Measurements from ENCODE around the gene ZFYVE21. TPM values are rescaled to one million over a fixed set of nuclear protein-coding genes. Genes with fewer than 3 reads are reported as not detected.

ZFYVE21 gene
- total RNA-seq, 1 donor from 2014 or later, result 94.0 TPM

DNA sequence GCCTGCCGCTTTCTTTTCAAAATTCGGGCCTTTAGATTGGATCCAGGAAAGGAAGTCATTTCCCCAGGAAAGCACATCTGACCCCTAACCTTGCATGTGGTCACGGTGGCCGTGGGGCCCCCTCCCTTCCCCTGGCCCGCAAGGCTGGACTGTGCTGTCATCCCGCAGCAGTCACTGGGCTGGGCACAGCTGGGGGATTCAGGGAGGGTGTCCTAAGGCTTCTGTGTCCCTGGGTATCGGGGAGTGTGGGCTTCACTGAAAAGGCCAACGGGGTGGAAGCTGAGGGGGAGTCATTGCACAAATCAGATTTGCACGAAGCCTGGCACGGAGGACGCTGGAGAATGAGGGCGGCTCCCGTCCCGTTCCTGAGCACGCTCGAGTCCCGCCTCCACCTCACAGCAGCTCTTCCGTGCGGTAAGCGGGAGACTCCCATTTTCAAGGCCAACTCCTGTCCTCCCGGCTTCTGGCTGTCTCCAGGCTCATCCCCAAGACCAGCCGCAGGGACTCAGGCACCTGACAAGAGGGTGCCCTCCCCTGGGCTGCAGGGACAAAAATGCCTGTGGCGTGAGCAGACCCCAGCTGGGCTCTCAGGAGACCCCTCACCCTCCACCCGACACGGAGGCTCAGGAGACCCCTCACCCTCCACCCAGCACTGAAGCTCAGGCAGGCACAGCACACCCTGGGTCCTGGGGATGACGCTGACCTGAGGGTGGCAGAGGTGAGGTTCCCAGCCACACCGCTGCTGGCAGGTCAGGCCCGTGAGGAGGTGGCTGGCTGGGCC lies 9.9 kb upstream of the ZFYVE21 start:
- no peak for DNase-seq (ENCODE audit: low spot score)

DNA sequence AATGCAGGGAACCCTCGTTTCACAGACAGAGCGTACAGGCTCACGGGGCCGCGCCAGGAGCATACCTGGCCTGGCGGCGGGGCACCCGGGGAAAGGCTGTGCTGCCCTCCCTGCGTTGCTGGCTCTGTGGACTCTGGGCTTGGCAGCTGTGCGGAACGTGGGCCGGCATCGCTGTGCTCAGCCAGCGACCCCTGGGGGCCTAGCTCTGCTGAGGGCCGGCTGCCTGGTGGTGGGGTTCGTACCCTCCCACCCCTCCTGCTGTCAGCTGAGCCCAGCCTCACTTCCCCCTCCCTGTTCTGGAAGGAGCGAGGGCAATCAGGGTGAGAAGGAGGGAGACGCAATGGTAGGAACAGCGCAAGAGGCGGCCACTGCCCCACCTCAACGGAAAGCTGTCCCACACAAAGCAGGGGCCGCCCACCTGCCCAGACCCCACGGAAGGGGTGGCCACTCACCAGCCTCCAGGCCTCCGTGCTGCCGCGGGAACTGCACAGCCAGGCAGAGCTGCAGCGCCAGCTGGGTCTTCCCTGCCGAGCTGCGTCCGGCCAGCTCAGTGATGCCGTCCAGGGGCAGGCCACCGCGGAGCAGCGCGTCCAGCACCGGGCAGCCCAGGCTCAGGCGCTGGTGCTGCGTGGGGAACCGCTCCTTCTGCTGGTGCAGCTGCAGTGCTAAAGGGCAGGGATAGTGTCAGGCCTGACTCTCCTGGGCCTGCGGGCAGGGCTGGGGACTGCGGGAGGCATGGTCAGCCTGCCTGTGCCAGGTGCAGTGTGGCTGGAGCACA lies 8.9 kb upstream of the ZFYVE21 start:
- DNase-seq (ENCODE audit: low spot score), result no peak

DNA sequence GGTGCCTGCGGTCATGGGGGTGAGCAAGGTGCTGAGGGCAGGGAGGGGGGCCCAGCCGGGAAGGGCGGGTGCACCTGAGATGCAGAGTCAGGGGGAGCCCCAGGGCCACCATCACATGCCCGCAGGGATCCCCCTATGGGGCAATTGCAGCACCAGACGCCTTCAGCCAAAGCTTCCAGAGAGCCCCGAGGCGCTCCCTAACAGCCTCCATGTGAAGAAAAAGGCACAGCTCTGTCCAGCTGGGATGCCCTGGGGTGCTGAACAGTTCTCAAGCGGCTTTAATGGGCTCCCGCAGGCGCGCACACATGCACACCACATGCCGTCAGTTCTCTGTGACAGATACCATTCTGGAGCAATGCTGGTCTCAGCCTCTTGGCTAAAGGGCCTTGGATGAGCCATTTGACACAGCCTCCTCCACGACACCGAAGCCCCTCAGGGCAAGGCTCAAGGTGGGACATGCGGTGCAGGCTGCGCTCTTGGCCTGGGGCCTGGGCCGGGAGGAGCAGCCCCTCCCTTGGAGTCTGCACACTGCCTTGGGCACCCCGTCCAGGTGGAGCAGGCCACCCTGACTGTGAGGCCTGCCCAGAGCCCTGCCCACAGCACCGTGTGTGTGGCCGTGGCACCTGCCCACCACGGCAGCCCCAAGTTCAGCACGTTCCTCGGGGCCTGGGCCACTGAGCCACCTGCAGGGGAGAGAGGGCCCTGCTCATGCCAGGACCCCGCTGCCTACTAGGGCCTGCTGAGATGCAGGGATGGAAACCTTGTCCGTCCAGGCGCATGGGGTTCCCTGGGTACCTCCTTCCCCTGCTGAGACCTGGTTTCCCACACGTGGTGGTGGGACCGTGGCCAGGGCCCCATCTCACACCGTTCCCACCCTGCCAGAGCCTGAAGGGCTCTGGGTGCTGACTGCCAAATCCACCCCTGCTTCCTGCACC lies 8.0 kb upstream of the ZFYVE21 start:
- no peak for DNase-seq (ENCODE audit: low spot score)

DNA sequence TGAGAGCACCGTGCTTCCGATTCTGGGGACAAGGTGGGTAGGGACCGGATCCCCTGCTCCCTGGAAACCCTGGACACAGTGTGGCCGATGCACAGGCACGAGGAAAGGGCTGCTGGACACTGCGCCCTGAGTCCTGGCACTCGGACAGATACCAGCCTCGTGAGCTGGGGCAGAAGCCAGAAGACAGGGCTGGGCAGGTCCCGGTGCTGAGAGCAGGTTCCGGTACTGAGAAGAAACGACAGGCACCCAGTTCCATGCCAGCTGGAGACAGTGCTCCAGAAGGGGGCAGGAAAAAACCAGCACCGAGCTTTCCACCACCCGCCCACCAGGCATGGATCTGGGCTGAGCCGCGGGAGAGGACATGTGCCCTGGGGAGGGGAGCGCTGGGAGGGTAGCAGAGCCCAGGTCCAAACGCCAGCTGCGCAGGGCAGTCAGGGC lies 6.8 kb upstream of the ZFYVE21 start:
- no peak for DNase-seq (ENCODE audit: low spot score)

- DNase-seq (ENCODE audit: low spot score), result no peak
These were observed 5.8 kb upstream of the ZFYVE21 start for GRCh38 chr14:103709814-103710213.

- DNase-seq (ENCODE audit: low spot score), result no peak
These were observed 4.7 kb upstream of the ZFYVE21 start for GRCh38 chr14:103710771-103711377.

GRCh38 chr14:103711516-103712431 lies 3.8 kb upstream of the ZFYVE21 start:
- DNase-seq (ENCODE audit: low spot score), result no peak

GRCh38 chr14:103712633-103713247 lies 2.9 kb upstream of the ZFYVE21 start:
- DNase-seq (ENCODE audit: low spot score), result no peak

DNA sequence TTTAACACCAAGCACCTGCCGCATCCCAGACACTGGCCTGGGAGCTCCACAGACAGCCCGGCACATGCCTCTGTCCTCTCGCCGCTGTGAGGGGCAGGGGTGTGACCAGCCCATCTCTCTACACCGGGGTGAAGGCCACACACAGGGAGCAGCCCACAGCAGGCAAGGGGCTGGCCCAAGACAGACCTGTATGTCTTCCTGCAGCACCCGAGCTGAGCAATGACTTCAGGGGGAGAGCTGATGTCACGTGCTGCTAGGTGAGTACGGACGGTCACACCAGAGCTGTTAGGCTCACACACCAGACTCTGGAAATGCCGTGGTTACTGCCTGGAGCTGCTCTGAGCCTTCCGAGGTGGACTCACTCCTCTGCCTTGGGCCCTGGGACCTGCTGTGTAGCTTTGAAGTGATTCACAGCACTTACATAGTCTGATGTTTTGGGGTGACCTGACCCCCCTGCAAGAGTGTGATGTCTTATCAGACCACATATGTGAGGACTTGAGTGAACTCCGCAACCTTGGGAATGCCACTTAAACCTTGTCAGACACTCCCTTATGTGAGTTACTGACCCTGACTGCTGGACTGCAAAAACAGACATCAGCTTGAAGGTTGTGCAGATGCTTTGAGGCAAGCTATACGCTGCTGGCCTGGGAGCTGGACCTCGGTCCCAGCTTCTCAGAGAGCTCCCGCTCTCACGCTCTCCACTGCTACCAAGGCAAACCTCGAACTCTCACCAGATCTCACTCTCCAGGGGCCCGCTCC lies 2.1 kb upstream of the ZFYVE21 start:
- DNase-seq (ENCODE audit: low spot score), result no peak

DNA sequence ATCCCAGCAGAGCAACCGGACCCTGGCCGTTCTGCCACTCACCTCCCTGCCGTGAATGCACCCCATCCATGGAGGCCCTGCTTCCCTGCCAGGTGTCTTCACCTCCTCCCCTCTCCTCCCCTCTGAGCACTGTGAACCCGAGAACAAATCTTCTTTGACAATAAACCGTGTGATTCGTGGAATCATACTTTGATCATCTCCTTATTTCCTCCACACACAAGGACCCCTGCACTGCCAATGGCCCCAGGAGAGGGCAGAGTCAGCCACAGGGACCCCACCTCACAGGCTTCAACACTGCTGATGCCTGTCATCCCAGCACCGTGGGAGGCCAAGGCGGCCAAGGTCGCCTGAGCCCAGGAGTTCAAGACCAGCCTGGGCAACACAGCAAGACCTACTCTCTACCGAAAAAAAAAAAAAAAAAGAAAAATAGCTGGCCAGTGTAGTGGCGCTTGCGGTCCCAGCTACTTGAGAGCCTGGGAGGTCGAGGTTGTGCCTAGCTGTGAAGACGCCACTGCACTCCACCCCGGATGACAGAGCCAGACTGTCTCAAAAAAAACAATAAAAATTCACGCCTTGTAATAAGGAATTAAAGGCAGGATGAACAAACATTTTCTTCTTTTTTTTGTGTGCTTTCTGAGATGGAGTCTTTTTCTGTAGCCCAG lies 1.4 kb upstream of the ZFYVE21 start:
- DNase-seq (ENCODE audit: low spot score), result no peak

GRCh38 chr14:103716091-103716801 lies 636 bp downstream of the ZFYVE21 start:
- no peak for DNase-seq (ENCODE audit: low spot score)

DNA sequence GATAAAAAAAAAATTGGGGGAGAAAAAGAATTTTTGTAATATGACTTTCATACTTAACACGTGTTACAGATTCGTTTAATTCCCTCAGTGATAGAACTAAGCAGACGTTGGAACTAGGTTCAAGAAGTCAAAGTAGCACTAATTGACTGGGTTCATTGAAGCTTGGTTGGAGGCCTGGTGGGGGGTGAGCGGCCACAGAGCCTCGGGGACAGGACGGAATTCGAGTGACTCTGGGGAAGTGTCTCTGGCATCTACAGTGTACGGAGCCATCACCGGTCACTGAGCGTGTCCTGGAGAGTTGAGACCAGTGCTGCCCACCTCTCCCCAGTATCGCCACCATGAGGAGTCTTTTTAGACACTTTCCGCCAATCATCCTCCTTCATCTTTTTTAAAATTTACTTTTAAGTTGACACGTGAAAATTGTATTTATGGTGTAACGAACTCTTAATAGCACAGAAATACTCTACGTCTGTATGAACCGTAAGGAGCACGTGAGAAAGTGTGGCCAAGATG lies 1.3 kb downstream of the ZFYVE21 start:
- DNase-seq (ENCODE audit: low spot score), result no peak

GRCh38 chr14:103718572-103718971 lies 3.0 kb downstream of the ZFYVE21 start:
- no peak for DNase-seq (ENCODE audit: low spot score)

GRCh38 chr14:103719751-103720150 lies 4.1 kb downstream of the ZFYVE21 start:
- no peak for DNase-seq (ENCODE audit: low spot score)

DNA sequence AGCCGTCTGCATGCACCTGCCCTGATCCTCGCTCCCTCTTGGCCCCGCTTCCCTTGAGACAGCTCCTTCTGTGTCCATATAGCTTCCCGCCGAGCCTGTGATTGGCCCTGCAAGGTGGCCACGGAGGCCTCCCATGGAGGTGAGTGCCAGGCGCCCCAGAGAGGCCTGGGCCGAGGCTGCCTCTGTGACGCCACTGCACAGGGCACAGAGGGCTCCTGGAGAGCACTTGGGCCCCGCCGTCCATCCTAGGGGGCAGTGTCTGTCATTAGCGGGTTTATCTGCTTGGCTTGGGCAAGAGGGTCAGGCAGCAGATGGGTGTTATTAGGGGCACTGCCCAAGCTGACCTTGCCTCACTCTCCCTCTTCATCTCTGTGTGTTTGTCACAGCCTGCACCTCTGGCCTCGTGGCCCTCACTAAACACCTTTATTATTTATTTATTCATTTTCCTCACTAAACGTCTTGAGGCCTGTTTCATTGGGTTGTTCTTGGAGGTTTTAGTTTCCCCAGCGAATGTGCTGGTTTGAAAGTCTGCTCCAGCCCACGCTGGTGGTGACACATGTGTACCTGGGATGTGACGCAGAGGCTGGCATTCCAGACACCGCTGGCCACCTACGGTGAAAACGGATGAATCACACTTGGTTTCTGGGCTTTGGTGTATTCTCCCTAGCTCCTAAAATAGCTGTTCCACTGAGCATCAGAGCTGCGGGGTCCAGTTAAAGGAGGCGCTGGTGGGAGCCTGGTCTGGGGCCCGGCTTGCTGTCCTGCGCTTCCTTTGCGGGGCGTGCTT lies 5.9 kb downstream of the ZFYVE21 start:
- DNase-seq (ENCODE audit: low spot score), result no peak

- DNase-seq (ENCODE audit: low spot score), result no peak
These were observed 8.1 kb downstream of the ZFYVE21 start for GRCh38 chr14:103723748-103724081.

DNA sequence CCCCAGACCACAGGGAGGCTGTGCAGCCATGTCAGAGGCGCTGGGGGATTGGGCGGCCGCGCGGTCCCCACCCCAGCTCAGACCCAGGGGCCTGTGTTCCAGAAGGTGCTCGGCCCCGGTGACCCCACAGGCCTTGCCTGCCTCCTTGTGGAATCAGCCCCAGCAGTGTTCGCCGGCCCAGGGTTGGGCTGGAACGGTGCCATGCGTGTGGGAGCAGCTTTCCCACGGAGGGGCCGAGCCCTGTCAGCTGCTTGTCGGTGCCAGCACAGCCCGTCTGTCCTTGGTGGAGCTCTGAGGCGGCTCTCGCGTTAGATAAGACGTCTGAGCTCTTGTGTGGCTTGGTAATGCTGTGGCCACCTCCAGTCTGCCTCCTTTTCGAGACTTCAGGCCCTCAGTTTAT lies 8.5 kb downstream of the ZFYVE21 start:
- no peak for DNase-seq (ENCODE audit: low spot score)
